ENCODE data around the gene MSLN.
A peak's percentile ranks its signal among the peaks of the same experiment; 100 is the strongest.

The MSLN gene

GRCh38 chr16:717450-718245 lies 42.9 kb upstream of the MSLN start:
- Histone ChIP-seq H2AFZ (ENCODE audit: low read length, unreplicated experiment) (no peak overlapping the region), H3K4me1 (ENCODE audit: control insufficient read depth, insufficient read depth, low read length, unreplicated experiment) (peaks cover 17% of the 10 kb centered on the region), H3K27me3 (ENCODE audit: insufficient read depth, low read length) (no peaks in the 10 kb centered on the region), H3K79me2 (ENCODE audit: control insufficient read depth, insufficient read depth, low read length, unreplicated experiment) (no peaks in the 10 kb centered on the region), H3K27ac (ENCODE audit: low read depth, low read length) (no peak overlapping the region), H3K4me3 (ENCODE audit: low read depth, low read length) (no peak overlapping the region), H3K36me3 (ENCODE audit: insufficient read depth, low read length) (no peaks in the 10 kb centered on the region)

- Histone ChIP-seq H3K4me3 (ENCODE audit: low read depth, low read length) (no peak overlapping the region), H3K27ac (ENCODE audit: low read depth, low read length) (no peak overlapping the region), H3K27me3 (ENCODE audit: insufficient read depth, low read length) (no peaks in the 10 kb centered on the region), H3K79me2 (ENCODE audit: control insufficient read depth, insufficient read depth, low read length, unreplicated experiment) (no peaks in the 10 kb centered on the region), H3K36me3 (ENCODE audit: insufficient read depth, low read length) (no peaks in the 10 kb centered on the region), H2AFZ (ENCODE audit: low read length, unreplicated experiment) (no peak overlapping the region), H3K4me1 (ENCODE audit: control insufficient read depth, insufficient read depth, low read length, unreplicated experiment) (peaks cover 17% of the 10 kb centered on the region)
These were observed 42.1 kb upstream of the MSLN start for GRCh38 chr16:718389-718788.

- no peak overlapping the region; the same call in 1 of the 2 replicates for H3K4me3 ChIP-seq (ENCODE audit: low read depth, low read length)
- H3K36me3 ChIP-seq (ENCODE audit: insufficient read depth, low read length) = no peaks in the 10 kb centered on the region
- no peak overlapping the region for H2AFZ ChIP-seq (ENCODE audit: low read length, unreplicated experiment)
- peaks cover 17% of the 10 kb centered on the region for H3K4me1 ChIP-seq (ENCODE audit: control insufficient read depth, insufficient read depth, low read length, unreplicated experiment)
- H3K27me3 ChIP-seq (ENCODE audit: insufficient read depth, low read length) = no peaks in the 10 kb centered on the region
- H3K27ac ChIP-seq (ENCODE audit: low read depth, low read length) = no peak overlapping the region
- no peaks in the 10 kb centered on the region for H3K79me2 ChIP-seq (ENCODE audit: control insufficient read depth, insufficient read depth, low read length, unreplicated experiment)
These were observed 41.6 kb upstream of the MSLN start for GRCh38 chr16:718922-719321.

GRCh38 chr16:719815-720446 lies 40.6 kb upstream of the MSLN start:
- Histone ChIP-seq H3K79me2 (ENCODE audit: control insufficient read depth, insufficient read depth, low read length, unreplicated experiment) (no peaks in the 10 kb centered on the region), H3K27ac (ENCODE audit: low read depth, low read length) (peak overlapping the region; percentile 57), H3K36me3 (ENCODE audit: insufficient read depth, low read length) (no peaks in the 10 kb centered on the region), H3K27me3 (ENCODE audit: insufficient read depth, low read length) (no peaks in the 10 kb centered on the region), H3K4me3 (ENCODE audit: low read depth, low read length) (peak overlapping the region; percentile 84), H3K4me1 (ENCODE audit: control insufficient read depth, insufficient read depth, low read length, unreplicated experiment) (peaks cover 13% of the 10 kb centered on the region), H2AFZ (ENCODE audit: low read length, unreplicated experiment) (no peak overlapping the region)

- peak overlapping the region; percentile 84 for H3K4me3 ChIP-seq (ENCODE audit: low read depth, low read length)
- no peaks in the 10 kb centered on the region for H3K27me3 ChIP-seq (ENCODE audit: insufficient read depth, low read length)
- H3K36me3 ChIP-seq (ENCODE audit: insufficient read depth, low read length) = no peaks in the 10 kb centered on the region
- no peaks in the 10 kb centered on the region for H3K79me2 ChIP-seq (ENCODE audit: control insufficient read depth, insufficient read depth, low read length, unreplicated experiment)
- H3K4me1 ChIP-seq (ENCODE audit: control insufficient read depth, insufficient read depth, low read length, unreplicated experiment) = peaks cover 13% of the 10 kb centered on the region
- H3K27ac ChIP-seq (ENCODE audit: low read depth, low read length) = peak overlapping the region; percentile 57
- peak overlapping the region; percentile 34 for H2AFZ ChIP-seq (ENCODE audit: low read length, unreplicated experiment)
These were observed 40.0 kb upstream of the MSLN start for GRCh38 chr16:720447-720989.

- Histone ChIP-seq H2AFZ (ENCODE audit: low read length, unreplicated experiment) (peak within 1 kb of the TSS; percentile 34), H3K4me3 (ENCODE audit: low read depth, low read length) (peak within 1 kb of the TSS; percentile 84), H3K27ac (ENCODE audit: low read depth, low read length) (peak within 1 kb of the TSS; percentile 57), H3K4me1 (ENCODE audit: control insufficient read depth, insufficient read depth, low read length, unreplicated experiment) (peaks cover 13% of the 10 kb centered on the region), H3K36me3 (ENCODE audit: insufficient read depth, low read length) (no peaks in the 10 kb centered on the region), H3K27me3 (ENCODE audit: insufficient read depth, low read length) (no peaks in the 10 kb centered on the region), H3K79me2 (ENCODE audit: control insufficient read depth, insufficient read depth, low read length, unreplicated experiment) (no peaks in the 10 kb centered on the region)
These were observed 39.4 kb upstream of the MSLN start, which contains the start of gene ANTKMT for GRCh38 chr16:720990-721764. Gene ANTKMT (plus strand): TSS chr16:721146. CDS start chr16:721275, 129 bp downstream.

- Histone ChIP-seq H3K4me1 (ENCODE audit: control insufficient read depth, insufficient read depth, low read length, unreplicated experiment) (peaks cover 13% of the 10 kb centered on the region), H3K79me2 (ENCODE audit: control insufficient read depth, insufficient read depth, low read length, unreplicated experiment) (no peaks in the 10 kb centered on the region), H3K4me3 (ENCODE audit: low read depth, low read length) (peak overlapping the region; percentile 84), H2AFZ (ENCODE audit: low read length, unreplicated experiment) (no peak overlapping the region), H3K27me3 (ENCODE audit: insufficient read depth, low read length) (no peaks in the 10 kb centered on the region), H3K36me3 (ENCODE audit: insufficient read depth, low read length) (no peaks in the 10 kb centered on the region), H3K27ac (ENCODE audit: low read depth, low read length) (no peak overlapping the region)
These were observed 38.6 kb upstream of the MSLN start for GRCh38 chr16:721765-722540.

- H3K27ac ChIP-seq (ENCODE audit: low read depth, low read length) = no peak overlapping the region
- H3K4me1 ChIP-seq (ENCODE audit: control insufficient read depth, insufficient read depth, low read length, unreplicated experiment) = peaks cover 13% of the 10 kb centered on the region
- no peaks in the 10 kb centered on the region for H3K79me2 ChIP-seq (ENCODE audit: control insufficient read depth, insufficient read depth, low read length, unreplicated experiment)
- H2AFZ ChIP-seq (ENCODE audit: low read length, unreplicated experiment) = no peak overlapping the region
- H3K27me3 ChIP-seq (ENCODE audit: insufficient read depth, low read length) = no peaks in the 10 kb centered on the region
- H3K4me3 ChIP-seq (ENCODE audit: low read depth, low read length) = no peak overlapping the region
- no peaks in the 10 kb centered on the region for H3K36me3 ChIP-seq (ENCODE audit: insufficient read depth, low read length)
These were observed 37.5 kb upstream of the MSLN start for GRCh38 chr16:722835-723633.

- Histone ChIP-seq H3K4me3 (ENCODE audit: low read depth, low read length) (no peak overlapping the region), H3K27ac (ENCODE audit: low read depth, low read length) (no peak overlapping the region), H2AFZ (ENCODE audit: low read length, unreplicated experiment) (no peak overlapping the region), H3K27me3 (ENCODE audit: insufficient read depth, low read length) (no peaks in the 10 kb centered on the region), H3K4me1 (ENCODE audit: control insufficient read depth, insufficient read depth, low read length, unreplicated experiment) (peaks cover 13% of the 10 kb centered on the region), H3K36me3 (ENCODE audit: insufficient read depth, low read length) (no peaks in the 10 kb centered on the region), H3K79me2 (ENCODE audit: control insufficient read depth, insufficient read depth, low read length, unreplicated experiment) (no peaks in the 10 kb centered on the region)
These were observed 36.8 kb upstream of the MSLN start for GRCh38 chr16:723695-724094.
